A673 (cell line): Measurements from ENCODE around the gene CKAP2L.

Source experiments
- CTCF ChIP-seq: fragments of 300-800, 200-600 bp; sonication (generic); conservative IDR thresholded peaks from 2 replicates; pipeline ENCODE4 v1.5.1; 2017; ENCODE audit warnings: low read depth, mild to moderate bottlenecking, antibody characterized with exemption, low read length, moderate library complexity, mixed read lengths
- EZH2 ChIP-seq: fragments of 200-600 bp; sonication (generic); IDR thresholded peaks from 2 replicates; pipeline ENCODE4 v1.6.1; 2017; ENCODE audit warnings: borderline replicate concordance, low read depth, mild to moderate bottlenecking, mixed read lengths, antibody characterized with exemption, low read length; ENCODE audit not compliant: poor library complexity, severe bottlenecking

- no peak for TF ChIP-seq CTCF
- no peak for TF ChIP-seq EZH2
Measured at GRCh38 chr2:112687522-112687921, 76.9 kb downstream of the CKAP2L start.
